DND-41 (cell line): ENCODE measurements around the gene TCEA2.

ENCODE experiments used
- EZH2 ChIP-seq: IDR thresholded peaks from 3 replicates; pipeline ENCODE4 v1.6.1; 2012; ENCODE audit warnings: borderline replicate concordance, low read depth, mild to moderate bottlenecking, moderate library complexity, low read length, inconsistent platforms; ENCODE audit not compliant: severe bottlenecking
- TF ChIP-seq, protein P1 (sequence below): IDR thresholded peaks from 2 replicates; pipeline ENCODE4 v1.5.1; 2012; ENCODE audit warnings: borderline replicate concordance, low read length, moderate library complexity, mild to moderate bottlenecking; ENCODE audit not compliant: poor library complexity, severe bottlenecking; ENCODE audit errors: extremely low read depth

DNA sequence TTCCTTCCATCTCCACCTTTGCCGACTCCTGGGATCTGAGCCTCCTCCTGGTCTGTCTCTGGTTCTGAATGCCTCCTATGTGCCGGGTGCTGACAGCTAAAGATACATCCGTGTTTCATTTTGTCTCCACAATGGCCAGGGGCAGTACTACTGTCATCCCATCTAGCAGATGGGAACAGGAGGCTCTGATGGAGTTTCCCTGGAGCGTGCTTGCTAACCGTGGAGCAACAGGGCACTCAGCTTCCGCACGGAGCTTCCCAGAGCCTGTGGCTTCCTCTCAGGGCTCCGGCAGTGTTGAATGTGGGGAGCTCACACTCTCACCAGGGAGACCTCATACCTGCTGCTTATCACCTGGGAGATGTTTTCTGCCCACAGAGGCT is 56.3 kb downstream of the TCEA2 start:
- TF ChIP-seq, protein P1, sequence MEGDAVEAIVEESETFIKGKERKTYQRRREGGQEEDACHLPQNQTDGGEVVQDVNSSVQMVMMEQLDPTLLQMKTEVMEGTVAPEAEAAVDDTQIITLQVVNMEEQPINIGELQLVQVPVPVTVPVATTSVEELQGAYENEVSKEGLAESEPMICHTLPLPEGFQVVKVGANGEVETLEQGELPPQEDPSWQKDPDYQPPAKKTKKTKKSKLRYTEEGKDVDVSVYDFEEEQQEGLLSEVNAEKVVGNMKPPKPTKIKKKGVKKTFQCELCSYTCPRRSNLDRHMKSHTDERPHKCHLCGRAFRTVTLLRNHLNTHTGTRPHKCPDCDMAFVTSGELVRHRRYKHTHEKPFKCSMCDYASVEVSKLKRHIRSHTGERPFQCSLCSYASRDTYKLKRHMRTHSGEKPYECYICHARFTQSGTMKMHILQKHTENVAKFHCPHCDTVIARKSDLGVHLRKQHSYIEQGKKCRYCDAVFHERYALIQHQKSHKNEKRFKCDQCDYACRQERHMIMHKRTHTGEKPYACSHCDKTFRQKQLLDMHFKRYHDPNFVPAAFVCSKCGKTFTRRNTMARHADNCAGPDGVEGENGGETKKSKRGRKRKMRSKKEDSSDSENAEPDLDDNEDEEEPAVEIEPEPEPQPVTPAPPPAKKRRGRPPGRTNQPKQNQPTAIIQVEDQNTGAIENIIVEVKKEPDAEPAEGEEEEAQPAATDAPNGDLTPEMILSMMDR, result no peak
- no peak for TF ChIP-seq EZH2
